SK-N-MC (cell line): ENCODE results near the gene IGSF9B.

Experiments
- DNase-seq: peaks from one replicate; pipeline ENCODE4 v3.0.0-alpha.2; 2011; ENCODE audit warnings: low read depth, low spot score
- H3K27ac ChIP-seq: fragments of 200-600 bp; sonication (generic); 2 replicates; pipeline ENCODE4 v1.5.1; 2016; ENCODE audit warnings: mixed run types
- H3K36me3 ChIP-seq: fragments of 200-600 bp; sonication (generic); 2 replicates; pipeline ENCODE4 v1.6.1; 2017; ENCODE audit warnings: antibody characterized with exemption, low read length, mixed read lengths; ENCODE audit not compliant: insufficient read depth
- H3K4me3 ChIP-seq: fragments of 200-600 bp; sonication (generic); 2 replicates; pipeline ENCODE4 v1.5.1; 2016
- H3K9ac ChIP-seq: fragments of 200-600 bp; sonication (generic); 2 replicates; pipeline ENCODE4 v1.8.0; 2017; ENCODE audit warnings: mixed run types, mixed read lengths; ENCODE audit not compliant: insufficient read length
- H3K9me3 ChIP-seq: fragments of 200-600 bp; sonication (generic); 2 replicates; pipeline ENCODE4 v1.6.1; 2017; ENCODE audit warnings: low read depth, mild to moderate bottlenecking, antibody characterized with exemption, low read length, moderate library complexity, mixed read lengths
- EZH2 ChIP-seq: fragments of 200-600 bp; sonication (generic); IDR thresholded peaks from one replicate; pipeline ENCODE4 v1.6.1; 2017; ENCODE audit warnings: antibody characterized with exemption
- FOXP2 ChIP-seq: optimal IDR thresholded peaks from 2 replicates; pipeline ENCODE3; 2011; ENCODE audit warnings: mild to moderate bottlenecking, moderate library complexity; ENCODE audit not compliant: insufficient read depth; ENCODE audit errors: extremely low read length, control extremely low read depth
- POLR2AphosphoS5 ChIP-seq: IDR thresholded peaks from 2 replicates; pipeline ENCODE4 v1.6.1; 2012; ENCODE audit warnings: mild to moderate bottlenecking, low read depth, low read length, borderline replicate concordance

IGSF9B gene

GRCh38 chr11:133955081-133955891, 1.5 kb downstream of the IGSF9B start:
- Histone ChIP-seq H3K4me3 (no peak overlapping the region), H3K9ac (no peak overlapping the region), H3K27ac (no peak overlapping the region), H3K9me3 (no peaks in the 10 kb centered on the region), H3K36me3 (no peaks in the 10 kb centered on the region)
- TF ChIP-seq FOXP2 (no peak), POLR2AphosphoS5 (no peak), EZH2 (no peak)
- no peak for DNase-seq

DNA sequence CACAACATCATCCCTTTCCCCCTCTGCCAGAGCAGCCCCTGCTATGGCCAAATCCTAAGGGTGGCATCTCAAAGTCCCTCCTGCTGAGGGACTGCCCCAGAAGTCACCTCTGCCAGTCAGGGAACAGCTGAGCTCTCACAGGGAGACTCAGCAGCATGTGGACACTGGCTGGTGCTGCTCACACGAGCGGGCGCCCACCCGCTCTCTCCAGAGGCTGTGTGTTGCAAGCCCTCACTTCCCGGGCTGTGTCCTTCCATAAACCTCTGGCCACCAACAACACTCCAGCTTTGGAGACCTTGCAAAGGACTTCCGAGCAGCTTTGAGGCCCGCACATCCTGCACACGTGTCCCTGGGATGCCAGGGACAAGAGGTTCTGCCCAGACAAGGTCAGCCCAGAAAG, 2.8 kb downstream of the IGSF9B start:
- Histone ChIP-seq H3K9ac (no peak overlapping the region), H3K27ac (no peak overlapping the region), H3K9me3 (no peaks in the 10 kb centered on the region), H3K4me3 (no peak overlapping the region), H3K36me3 (no peaks in the 10 kb centered on the region)
- no peak for TF ChIP-seq FOXP2
- no peak for TF ChIP-seq POLR2AphosphoS5
- TF ChIP-seq EZH2, result no peak
- no peak for DNase-seq

DNA sequence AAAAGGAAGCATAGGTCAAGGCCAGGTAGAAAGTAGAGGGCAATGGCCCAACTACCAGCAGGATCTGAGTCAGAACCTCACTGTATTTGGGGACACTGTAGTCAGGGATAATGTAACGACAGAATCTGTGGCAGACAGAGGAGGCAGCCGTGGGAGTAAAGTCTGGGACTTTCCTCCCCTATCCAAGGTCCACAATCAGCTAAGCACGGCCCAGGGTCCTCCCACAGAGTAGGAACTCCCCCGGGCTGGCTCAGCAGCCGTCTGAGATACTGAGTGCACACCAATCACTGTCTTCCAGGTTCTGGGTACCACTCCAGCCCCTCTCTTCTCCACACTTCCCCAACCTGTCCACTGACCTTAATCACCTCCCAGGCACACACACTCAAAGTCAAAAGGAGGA, 3.2 kb downstream of the IGSF9B start:
- Histone ChIP-seq H3K9ac (no peak overlapping the region), H3K4me3 (no peak overlapping the region), H3K36me3 (no peaks in the 10 kb centered on the region), H3K27ac (no peak overlapping the region), H3K9me3 (no peaks in the 10 kb centered on the region)
- no peak for TF ChIP-seq EZH2
- DNase-seq, result no peak

- no peaks in the 10 kb centered on the region for H3K9me3 ChIP-seq
- H3K4me3 ChIP-seq, result no peak overlapping the region
- TF ChIP-seq EZH2, result no peak
- TF ChIP-seq FOXP2, result no peak
- no peak for TF ChIP-seq POLR2AphosphoS5
- DNase-seq, result no peak
- no peak overlapping the region for H3K9ac ChIP-seq
- H3K36me3 ChIP-seq, result no peaks in the 10 kb centered on the region
- H3K27ac ChIP-seq, result no peak overlapping the region
These were observed 4.3 kb downstream of the IGSF9B start for GRCh38 chr11:133952199-133953190.

DNA sequence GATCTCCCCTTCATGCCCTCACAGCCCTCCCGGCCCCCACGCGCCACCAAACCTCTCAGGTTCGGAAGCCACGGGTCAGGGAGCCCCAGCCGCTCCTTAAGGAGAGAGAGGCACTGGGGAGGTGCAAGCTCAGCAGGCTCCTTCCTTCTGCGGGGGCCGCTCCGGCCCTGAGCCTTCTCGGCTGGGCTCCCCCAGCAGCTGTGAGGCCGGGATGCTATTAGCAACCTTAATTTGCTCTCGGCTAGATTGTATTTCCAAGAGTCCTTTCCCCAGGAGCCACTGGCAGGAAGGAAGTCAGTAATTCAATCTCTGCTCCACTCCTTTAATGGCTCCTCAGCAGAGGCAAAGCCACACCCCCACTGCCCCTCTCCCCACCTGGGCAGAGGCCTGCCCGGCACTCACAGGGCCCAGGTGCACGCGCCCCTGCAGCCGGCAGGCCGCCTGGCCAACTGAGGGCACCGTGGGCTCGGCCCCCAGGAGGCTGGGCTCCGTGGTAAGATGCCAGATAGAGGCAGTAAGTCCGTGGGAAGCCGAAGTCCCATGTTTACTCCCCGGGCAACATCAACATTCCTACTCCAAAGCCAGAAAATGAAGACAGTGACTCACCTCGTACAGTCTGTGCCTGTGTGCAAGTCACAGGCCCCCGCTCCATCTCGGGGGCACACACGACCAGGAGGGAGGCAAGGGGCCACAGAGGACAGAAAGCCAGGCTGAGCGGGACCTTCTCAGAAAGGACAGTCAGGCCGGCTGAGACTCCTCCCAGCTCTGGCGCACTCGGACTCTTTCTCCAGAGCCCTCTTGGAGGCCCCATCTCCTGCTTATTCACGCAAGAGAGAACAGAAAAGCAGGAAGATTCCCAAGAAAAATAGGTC, 5.2 kb downstream of the IGSF9B start:
- TF ChIP-seq EZH2 (no peak), POLR2AphosphoS5 (no peak), FOXP2 (no peak)
- H3K36me3 ChIP-seq, result no peaks in the 10 kb centered on the region
- H3K4me3 ChIP-seq, result no peak overlapping the region
- no peaks in the 10 kb centered on the region for H3K9me3 ChIP-seq
- no peak overlapping the region for H3K9ac ChIP-seq
- H3K27ac ChIP-seq, result no peak overlapping the region
- DNase-seq, result no peak

DNA sequence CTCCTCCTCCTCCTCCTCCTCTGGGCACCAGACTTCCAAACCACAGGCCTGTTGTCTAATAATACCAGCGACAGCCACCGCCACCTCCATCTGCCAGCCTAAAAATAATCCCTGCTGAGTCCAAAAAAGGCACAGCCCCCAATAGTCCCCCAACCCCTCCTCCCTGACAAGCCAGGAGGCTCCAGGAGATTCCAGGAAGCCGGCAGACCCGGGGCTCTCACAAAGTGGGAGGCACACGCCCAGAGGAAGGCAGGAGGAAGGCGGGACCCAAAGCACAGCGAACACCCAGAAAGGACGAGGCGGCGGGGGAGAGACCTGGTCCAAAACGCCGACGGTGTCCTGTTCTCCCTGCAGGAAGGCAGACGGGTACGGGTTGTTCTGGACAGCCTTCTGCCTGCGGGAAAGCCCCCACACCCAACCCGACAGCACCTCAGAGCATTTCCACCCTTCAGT, 5.9 kb downstream of the IGSF9B start:
- Histone ChIP-seq H3K36me3 (no peaks in the 10 kb centered on the region), H3K27ac (no peak overlapping the region), H3K4me3 (no peak overlapping the region), H3K9ac (no peak overlapping the region), H3K9me3 (no peaks in the 10 kb centered on the region)
- no peak for DNase-seq
- TF ChIP-seq FOXP2 (no peak), EZH2 (no peak), POLR2AphosphoS5 (no peak)

- no peak for DNase-seq
- Histone ChIP-seq H3K36me3 (no peaks in the 10 kb centered on the region), H3K9ac (no peak overlapping the region), H3K27ac (no peak overlapping the region), H3K9me3 (no peaks in the 10 kb centered on the region), H3K4me3 (no peak overlapping the region)
- TF ChIP-seq POLR2AphosphoS5, result no peak
- TF ChIP-seq FOXP2, result no peak
- TF ChIP-seq EZH2, result no peak
These were observed 6.3 kb downstream of the IGSF9B start for GRCh38 chr11:133950421-133950820.

- Histone ChIP-seq H3K9me3 (no peaks in the 10 kb centered on the region), H3K36me3 (no peaks in the 10 kb centered on the region), H3K4me3 (no peak overlapping the region), H3K9ac (no peak overlapping the region), H3K27ac (no peak overlapping the region)
- DNase-seq, result no peak
- TF ChIP-seq POLR2AphosphoS5 (no peak), FOXP2 (no peak)
These were observed 7.6 kb downstream of the IGSF9B start for GRCh38 chr11:133949129-133949528.
